ENCODE measurements around the gene GYPC. TPM values are rescaled to one million over a fixed set of nuclear protein-coding genes. Genes with fewer than 3 reads are reported as not detected.

Gene GYPC
- total and polyA plus RNA-seq, 4 donors = 8.7 to 419 (median 12.3) TPM

DNA sequence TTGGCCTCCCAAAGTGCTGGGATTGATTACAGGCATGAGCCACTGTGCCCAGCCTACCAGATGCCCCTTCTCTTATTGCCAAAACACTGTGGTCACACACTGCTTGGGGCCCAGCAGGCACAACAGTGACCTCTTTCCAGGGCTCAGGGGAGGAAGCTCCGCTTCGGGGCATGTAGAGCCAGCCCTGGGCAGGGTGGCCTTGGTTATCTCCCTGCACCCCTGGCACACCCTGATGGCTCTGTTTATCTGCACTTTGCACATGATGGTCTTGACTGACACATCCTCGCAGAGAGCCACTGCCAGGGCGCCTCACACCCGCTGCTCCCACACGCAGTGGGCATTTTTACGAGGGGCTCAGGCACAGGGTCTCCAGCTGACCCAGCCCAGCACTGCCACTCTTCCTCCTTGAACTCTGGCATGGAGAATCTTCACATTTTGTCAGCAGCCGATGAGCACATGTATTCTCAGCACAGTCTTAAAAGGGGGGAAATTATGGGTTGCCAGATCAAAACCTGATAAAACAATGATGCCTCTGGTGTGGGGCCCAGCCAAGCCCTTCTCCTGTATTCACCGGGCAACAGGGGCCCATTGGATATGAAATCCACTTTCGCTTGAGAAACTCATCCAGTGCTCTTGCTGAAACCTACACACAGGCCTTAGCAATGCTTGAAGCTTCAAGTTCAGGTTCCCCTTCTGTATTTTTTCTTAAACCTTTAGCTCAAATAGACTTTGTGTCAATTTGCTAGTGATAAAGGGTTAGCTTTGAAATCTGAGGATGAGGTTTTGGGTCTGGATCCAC lies 5.9 kb downstream of the GYPC start (continued):
- TF ChIP-seq, protein P1, sequence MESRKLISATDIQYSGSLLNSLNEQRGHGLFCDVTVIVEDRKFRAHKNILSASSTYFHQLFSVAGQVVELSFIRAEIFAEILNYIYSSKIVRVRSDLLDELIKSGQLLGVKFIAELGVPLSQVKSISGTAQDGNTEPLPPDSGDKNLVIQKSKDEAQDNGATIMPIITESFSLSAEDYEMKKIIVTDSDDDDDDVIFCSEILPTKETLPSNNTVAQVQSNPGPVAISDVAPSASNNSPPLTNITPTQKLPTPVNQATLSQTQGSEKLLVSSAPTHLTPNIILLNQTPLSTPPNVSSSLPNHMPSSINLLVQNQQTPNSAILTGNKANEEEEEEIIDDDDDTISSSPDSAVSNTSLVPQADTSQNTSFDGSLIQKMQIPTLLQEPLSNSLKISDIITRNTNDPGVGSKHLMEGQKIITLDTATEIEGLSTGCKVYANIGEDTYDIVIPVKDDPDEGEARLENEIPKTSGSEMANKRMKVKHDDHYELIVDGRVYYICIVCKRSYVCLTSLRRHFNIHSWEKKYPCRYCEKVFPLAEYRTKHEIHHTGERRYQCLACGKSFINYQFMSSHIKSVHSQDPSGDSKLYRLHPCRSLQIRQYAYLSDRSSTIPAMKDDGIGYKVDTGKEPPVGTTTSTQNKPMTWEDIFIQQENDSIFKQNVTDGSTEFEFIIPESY (IDR thresholded peaks at IDR 0.05) = no peak
- TF ChIP-seq NR2F2 (IDR thresholded peaks at IDR 0.05) = no peak
- TF ChIP-seq HNF4G (IDR thresholded peaks at IDR 0.05) = no peak
- no peak for TF ChIP-seq FOXA1 (IDR thresholded peaks at IDR 0.05)
- no peak for TF ChIP-seq SP1 (IDR thresholded peaks at IDR 0.05)

DNA sequence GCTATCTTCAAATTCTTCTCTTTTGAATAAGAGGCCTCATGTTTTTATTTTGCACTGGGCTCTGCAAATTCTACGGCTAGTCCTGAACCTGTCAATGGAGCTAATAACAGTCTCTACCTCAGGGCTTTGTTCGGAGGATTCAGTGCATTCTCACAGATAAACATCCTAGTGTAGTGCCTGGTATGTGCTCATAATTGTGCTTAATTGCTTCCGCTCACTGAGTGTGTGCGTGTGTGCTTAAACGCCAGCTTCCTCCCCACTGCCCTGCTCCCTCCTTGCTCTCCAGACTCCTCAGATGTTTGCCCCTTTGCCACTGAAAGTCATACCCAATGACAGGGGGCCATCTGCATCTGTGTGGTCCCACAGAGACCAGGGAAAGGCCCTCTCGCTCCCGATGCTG lies 6.7 kb downstream of the GYPC start:
- H3K9me3 ChIP-seq (ENCODE audit: control insufficient read depth in 4 of 4, low read length in 3 of 4) = no peaks in the 10 kb centered on the region
- WGBS = 71% methylated on average over 7 of the region's 7 CpGs
- H3K4me3 ChIP-seq (ENCODE audit: low read depth in 1 of 3, low read length in 3 of 3) = no peak overlapping the region
- H3K9ac ChIP-seq (ENCODE audit: low read depth in 1 of 2, low read length in 2 of 2) = no peak overlapping the region
- no peaks in the 10 kb centered on the region for H3K36me3 ChIP-seq (ENCODE audit: control insufficient read depth in 4 of 4, insufficient read depth in 3 of 4, low read depth in 1 of 4, low read length in 3 of 4)
- H3K27ac ChIP-seq (ENCODE audit: low read depth in 1 of 2, low read length in 2 of 2) = peak overlapping the region in 1 of 2 donors; percentile 10
- no peaks in the 10 kb centered on the region for H3K27me3 ChIP-seq (ENCODE audit: control insufficient read depth in 4 of 4, insufficient read depth in 4 of 4, low read length in 3 of 4)
- H3K4me1 ChIP-seq (ENCODE audit: control insufficient read depth in 4 of 4, insufficient read depth in 4 of 4, low read length in 3 of 4) = peaks cover 0 to 6% (median 2%) of the 10 kb centered on the region in 4 donors
- no peak for TF ChIP-seq NR2F2 (IDR thresholded peaks at IDR 0.05)
- TF ChIP-seq, protein P2, sequence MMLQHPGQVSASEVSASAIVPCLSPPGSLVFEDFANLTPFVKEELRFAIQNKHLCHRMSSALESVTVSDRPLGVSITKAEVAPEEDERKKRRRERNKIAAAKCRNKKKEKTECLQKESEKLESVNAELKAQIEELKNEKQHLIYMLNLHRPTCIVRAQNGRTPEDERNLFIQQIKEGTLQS (IDR thresholded peaks at IDR 0.05) = no peak
- TF ChIP-seq HNF4G (IDR thresholded peaks at IDR 0.05) = no peak
- TF ChIP-seq SP1 (IDR thresholded peaks at IDR 0.05) = no peak
- no peak for TF ChIP-seq RXRA (IDR thresholded peaks at IDR 0.05)
- TF ChIP-seq, protein P3, sequence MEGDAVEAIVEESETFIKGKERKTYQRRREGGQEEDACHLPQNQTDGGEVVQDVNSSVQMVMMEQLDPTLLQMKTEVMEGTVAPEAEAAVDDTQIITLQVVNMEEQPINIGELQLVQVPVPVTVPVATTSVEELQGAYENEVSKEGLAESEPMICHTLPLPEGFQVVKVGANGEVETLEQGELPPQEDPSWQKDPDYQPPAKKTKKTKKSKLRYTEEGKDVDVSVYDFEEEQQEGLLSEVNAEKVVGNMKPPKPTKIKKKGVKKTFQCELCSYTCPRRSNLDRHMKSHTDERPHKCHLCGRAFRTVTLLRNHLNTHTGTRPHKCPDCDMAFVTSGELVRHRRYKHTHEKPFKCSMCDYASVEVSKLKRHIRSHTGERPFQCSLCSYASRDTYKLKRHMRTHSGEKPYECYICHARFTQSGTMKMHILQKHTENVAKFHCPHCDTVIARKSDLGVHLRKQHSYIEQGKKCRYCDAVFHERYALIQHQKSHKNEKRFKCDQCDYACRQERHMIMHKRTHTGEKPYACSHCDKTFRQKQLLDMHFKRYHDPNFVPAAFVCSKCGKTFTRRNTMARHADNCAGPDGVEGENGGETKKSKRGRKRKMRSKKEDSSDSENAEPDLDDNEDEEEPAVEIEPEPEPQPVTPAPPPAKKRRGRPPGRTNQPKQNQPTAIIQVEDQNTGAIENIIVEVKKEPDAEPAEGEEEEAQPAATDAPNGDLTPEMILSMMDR (IDR thresholded peaks at IDR 0.05; ENCODE audit: low read depth, low read length, missing input control) = no peak
- TF ChIP-seq HNF4A (conservative IDR thresholded peaks at IDR 0.05) = no peak
- no peak for TF ChIP-seq RAD21 (IDR thresholded peaks at IDR 0.05)
- TF ChIP-seq FOXA2 (IDR thresholded peaks at IDR 0.05) = no peak
- no peak for TF ChIP-seq JUND (IDR thresholded peaks at IDR 0.05)
- no peak for TF ChIP-seq YY1 (IDR thresholded peaks at IDR 0.05)
- TF ChIP-seq, protein P4, sequence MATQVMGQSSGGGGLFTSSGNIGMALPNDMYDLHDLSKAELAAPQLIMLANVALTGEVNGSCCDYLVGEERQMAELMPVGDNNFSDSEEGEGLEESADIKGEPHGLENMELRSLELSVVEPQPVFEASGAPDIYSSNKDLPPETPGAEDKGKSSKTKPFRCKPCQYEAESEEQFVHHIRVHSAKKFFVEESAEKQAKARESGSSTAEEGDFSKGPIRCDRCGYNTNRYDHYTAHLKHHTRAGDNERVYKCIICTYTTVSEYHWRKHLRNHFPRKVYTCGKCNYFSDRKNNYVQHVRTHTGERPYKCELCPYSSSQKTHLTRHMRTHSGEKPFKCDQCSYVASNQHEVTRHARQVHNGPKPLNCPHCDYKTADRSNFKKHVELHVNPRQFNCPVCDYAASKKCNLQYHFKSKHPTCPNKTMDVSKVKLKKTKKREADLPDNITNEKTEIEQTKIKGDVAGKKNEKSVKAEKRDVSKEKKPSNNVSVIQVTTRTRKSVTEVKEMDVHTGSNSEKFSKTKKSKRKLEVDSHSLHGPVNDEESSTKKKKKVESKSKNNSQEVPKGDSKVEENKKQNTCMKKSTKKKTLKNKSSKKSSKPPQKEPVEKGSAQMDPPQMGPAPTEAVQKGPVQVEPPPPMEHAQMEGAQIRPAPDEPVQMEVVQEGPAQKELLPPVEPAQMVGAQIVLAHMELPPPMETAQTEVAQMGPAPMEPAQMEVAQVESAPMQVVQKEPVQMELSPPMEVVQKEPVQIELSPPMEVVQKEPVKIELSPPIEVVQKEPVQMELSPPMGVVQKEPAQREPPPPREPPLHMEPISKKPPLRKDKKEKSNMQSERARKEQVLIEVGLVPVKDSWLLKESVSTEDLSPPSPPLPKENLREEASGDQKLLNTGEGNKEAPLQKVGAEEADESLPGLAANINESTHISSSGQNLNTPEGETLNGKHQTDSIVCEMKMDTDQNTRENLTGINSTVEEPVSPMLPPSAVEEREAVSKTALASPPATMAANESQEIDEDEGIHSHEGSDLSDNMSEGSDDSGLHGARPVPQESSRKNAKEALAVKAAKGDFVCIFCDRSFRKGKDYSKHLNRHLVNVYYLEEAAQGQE (IDR thresholded peaks at IDR 0.05) = no peak
- TF ChIP-seq, protein P1 (IDR thresholded peaks at IDR 0.05) = no peak
- DNase-seq (ENCODE audit: low spot score) = no peak

Data from liver (tissue), 9 donors.